GM23248 (cell line): ENCODE data around the gene GP1BA. TPM values are rescaled to one million over a fixed set of nuclear protein-coding genes. Genes with fewer than 3 reads are reported as not detected.
A peak's percentile ranks its signal among the peaks of the same experiment; 100 is the strongest.

ENCODE experiments used
- DNase-seq: peaks from one replicate; pipeline ENCODE4 v3.0.0-alpha.2; 2015
- H2AFZ ChIP-seq: fragments of 200-600 bp; sonication (generic); 2 replicates; pipeline ENCODE4 v1.6.1; 2016; ENCODE audit warnings: antibody characterized with exemption
- H3F3A ChIP-seq: fragments of 200-600 bp; sonication (generic); 2 replicates; pipeline ENCODE4 v1.6.1; 2016; ENCODE audit warnings: mild to moderate bottlenecking, antibody characterized with exemption, mixed run types; ENCODE audit not compliant: insufficient read depth
- H3K27ac ChIP-seq: fragments of 200-600 bp; sonication (generic); 2 replicates; pipeline ENCODE4 v1.5.1; 2016; ENCODE audit warnings: mild to moderate bottlenecking
- H3K27me3 ChIP-seq: fragments of 200-600 bp; sonication (generic); replicated peaks from 2 replicates; pipeline ENCODE4 v1.6.1; 2016; ENCODE audit warnings: mild to moderate bottlenecking; ENCODE audit not compliant: insufficient read depth
- H3K36me3 ChIP-seq: fragments of 200-600 bp; sonication (generic); 2 replicates; pipeline ENCODE4 v1.6.1; 2016; ENCODE audit warnings: low read depth, mild to moderate bottlenecking
- H3K4me1 ChIP-seq: fragments of 200-600 bp; sonication (generic); 2 replicates; pipeline ENCODE4 v1.6.1; 2016; ENCODE audit warnings: mild to moderate bottlenecking; ENCODE audit not compliant: insufficient read depth
- H3K4me2 ChIP-seq: fragments of 200-600 bp; sonication (generic); one replicate; pipeline ENCODE4 v1.6.1; 2016; ENCODE audit warnings: mild to moderate bottlenecking; ENCODE audit not compliant: unreplicated experiment
- H3K4me3 ChIP-seq: fragments of 200-600 bp; sonication (generic); 2 replicates; pipeline ENCODE4 v1.5.1; 2016; ENCODE audit warnings: mild to moderate bottlenecking
- H3K79me2 ChIP-seq: fragments of 200-600 bp; sonication (generic); 2 replicates; pipeline ENCODE4 v1.6.1; 2016; ENCODE audit warnings: mild to moderate bottlenecking; ENCODE audit not compliant: insufficient read depth
- H3K9ac ChIP-seq: fragments of 200-600 bp; sonication (generic); 2 replicates; pipeline ENCODE4 v1.6.1; 2016; ENCODE audit warnings: mild to moderate bottlenecking
- H3K9me2 ChIP-seq: fragments of 200-600 bp; sonication (generic); 2 replicates; pipeline ENCODE4 v1.6.1; 2016; ENCODE audit warnings: mixed run types, mild to moderate bottlenecking, moderate library complexity; ENCODE audit not compliant: insufficient read depth
- H3K9me3 ChIP-seq: fragments of 200-600 bp; sonication (generic); one replicate; pipeline ENCODE4 v1.6.1; 2017; ENCODE audit warnings: low read depth
- H4K20me1 ChIP-seq: fragments of 200-600 bp; sonication (generic); 2 replicates; pipeline ENCODE4 v1.6.0; 2016; ENCODE audit not compliant: insufficient read depth
- EZH2 ChIP-seq: fragments of 200-600 bp; sonication (generic); IDR thresholded peaks from 2 replicates; pipeline ENCODE4 v1.6.1; 2018; ENCODE audit warnings: antibody characterized with exemption, mild to moderate bottlenecking; ENCODE audit not compliant: insufficient read depth, poor library complexity, severe bottlenecking
- EZH2phosphoT487 ChIP-seq: fragments of 200-600 bp; sonication (generic); IDR thresholded peaks from 2 replicates; pipeline ENCODE4 v1.6.1; 2018; ENCODE audit warnings: antibody characterized with exemption, moderate library complexity, mild to moderate bottlenecking, low read depth; ENCODE audit not compliant: insufficient read depth
- WGBS, 2 experiments: methylation state at CpG; one replicate each; pipeline ENCODE4 v1.1.6; 2015 to 2017; ENCODE audit warnings: low lambda C conversion rate in 2 of 2, low coverage in 1 of 2; ENCODE audit errors: missing lambda C conversion rate in 2 of 2; 5-methylcytosine and 5-hydroxymethylcytosine counted together
- in situ Hi-C: fragments of 300-500 bp; cut with MboI; formaldehyde crosslinking; loops from 2 replicates; pipeline ENCODE4 v1.15.0; 2020
- polyA plus RNA-seq: library from polyadenylated mRNA; unstranded; fragments of >200 nt; fragmentation: Nextera tagmentation; extraction: Ambion mirVana; gene quantifications from 2 replicates; pipeline ENCODE4 v1.2.1, GENCODE V29; 2016
- total RNA-seq: library from RNA; depleted of rRNA; stranded (reverse); fragments of >200 nt; shearing (Covaris generic); gene quantifications from 2 replicates; pipeline ENCODE4 v1.2.3, GENCODE V29; 2014

Gene GP1BA
- total and polyA plus RNA-seq, 2 experiments from 2014 or later: 0.18 TPM; not detected in 1

- Histone ChIP-seq H3K4me2 (no peak overlapping the region), H3F3A (peaks cover 7% of the 10 kb centered on the region; the same call in 1 of the 2 replicates), H3K9me3 (no peaks in the 10 kb centered on the region), H3K9me2 (no peaks in the 10 kb centered on the region), H3K36me3 (peaks cover 14% of the 10 kb centered on the region; the same call in 1 of the 2 replicates), H3K27me3 (no peaks in the 10 kb centered on the region), H3K79me2 (no peaks in the 10 kb centered on the region), H3K9ac (no peak overlapping the region), H2AFZ (no peak overlapping the region), H3K4me1 (peaks cover 11% of the 10 kb centered on the region), H3K4me3 (no peak overlapping the region), H3K27ac (no peak overlapping the region), H4K20me1 (no peaks in the 10 kb centered on the region)
- in situ Hi-C loops: no loop called here
- DNase-seq: no peak
- WGBS, 2 experiments: 60 to 61% methylated on average over 3 of the region's 3 CpGs
- TF ChIP-seq EZH2phosphoT487 (no peak), EZH2 (no peak)
These were observed 26.0 kb downstream of the GP1BA start for GRCh38 chr17:4958102-4958501.

GRCh38 chr17:4959261-4959965 lies 27.3 kb downstream of the GP1BA start:
- no peaks in the 10 kb centered on the region for H3K27me3 ChIP-seq
- peaks cover 6% of the 10 kb centered on the region; the same call in 1 of the 2 replicates for H3K79me2 ChIP-seq
- H3K9ac ChIP-seq: no peak overlapping the region
- no peaks in the 10 kb centered on the region for H3K4me1 ChIP-seq
- H3K4me3 ChIP-seq: no peak overlapping the region
- TF ChIP-seq EZH2phosphoT487 (no peak), EZH2 (no peak)
- DNase-seq: no peak
- H3K4me2 ChIP-seq: no peak overlapping the region
- no peaks in the 10 kb centered on the region for H3K9me2 ChIP-seq
- H2AFZ ChIP-seq: no peak overlapping the region
- 0 out of 2 replicates have a peak, but pooled peaks cover under 1% of the 10 kb centered on the region for H3F3A ChIP-seq
- no peaks in the 10 kb centered on the region for H4K20me1 ChIP-seq
- no peak overlapping the region for H3K27ac ChIP-seq
- peaks cover 14% of the 10 kb centered on the region; the same call in 1 of the 2 replicates for H3K36me3 ChIP-seq
- H3K9me3 ChIP-seq: no peaks in the 10 kb centered on the region
- WGBS, 2 experiments: 82 to 83% methylated on average over 16 to 18 of the region's 18 CpGs
- in situ Hi-C loops: no loop called here

- H3K9ac ChIP-seq: no peak overlapping the region
- no peak for TF ChIP-seq EZH2phosphoT487
- no peak for TF ChIP-seq EZH2
- peaks cover 16% of the 10 kb centered on the region for H3K79me2 ChIP-seq
- no peak overlapping the region for H3K4me3 ChIP-seq
- H4K20me1 ChIP-seq: no peaks in the 10 kb centered on the region
- no peaks in the 10 kb centered on the region for H3K9me3 ChIP-seq
- in situ Hi-C loops: no loop called here
- H3K27ac ChIP-seq: no peak overlapping the region
- no peaks in the 10 kb centered on the region for H3K9me2 ChIP-seq
- H2AFZ ChIP-seq: no peak overlapping the region
- WGBS, 2 experiments: 81 to 82% methylated on average over 9 of the region's 9 CpGs
- H3F3A ChIP-seq: no peaks in the 10 kb centered on the region
- no peaks in the 10 kb centered on the region for H3K27me3 ChIP-seq
- no peaks in the 10 kb centered on the region for H3K4me1 ChIP-seq
- no peak overlapping the region for H3K4me2 ChIP-seq
- DNase-seq: no peak
- H3K36me3 ChIP-seq: peaks cover 14% of the 10 kb centered on the region; the same call in 1 of the 2 replicates
These were observed 28.3 kb downstream of the GP1BA start for GRCh38 chr17:4960279-4960922.

GRCh38 chr17:4965311-4965986 lies 33.4 kb downstream of the GP1BA start:
- no peaks in the 10 kb centered on the region for H4K20me1 ChIP-seq
- H3F3A ChIP-seq: peaks cover 36% of the 10 kb centered on the region
- H3K4me1 ChIP-seq: peaks cover 24% of the 10 kb centered on the region
- H3K9me3 ChIP-seq: no peaks in the 10 kb centered on the region
- no peak overlapping the region for H2AFZ ChIP-seq
- H3K9me2 ChIP-seq: no peaks in the 10 kb centered on the region
- in situ Hi-C loops: no loop called here
- H3K27me3 ChIP-seq: no peaks in the 10 kb centered on the region
- no peak overlapping the region for H3K9ac ChIP-seq
- H3K36me3 ChIP-seq: peaks cover 7% of the 10 kb centered on the region; the same call in 1 of the 2 replicates
- WGBS, 2 experiments: 97 to 98% methylated on average over 15 of the region's 15 CpGs
- peak overlapping the region; percentile 90 for H3K27ac ChIP-seq
- no peak for DNase-seq
- no peak overlapping the region for H3K4me3 ChIP-seq
- no peak for TF ChIP-seq EZH2phosphoT487
- no peak for TF ChIP-seq EZH2
- H3K4me2 ChIP-seq: no peak overlapping the region
- peaks cover 24% of the 10 kb centered on the region for H3K79me2 ChIP-seq
